DOHH2 (cell line): ENCODE measurements around the gene OR2K2.

Experiments
- CTCF ChIP-seq: fragments of 200-600 bp; sonication (generic); IDR thresholded peaks from one replicate; pipeline ENCODE4 v1.5.1; 2014; ENCODE audit warnings: antibody characterized with exemption, mild to moderate bottlenecking, low read depth, low read length; ENCODE audit not compliant: poor library complexity, severe bottlenecking
- EZH2phosphoT487 ChIP-seq: fragments of 200-600 bp; sonication (generic); IDR thresholded peaks from 2 replicates; pipeline ENCODE4 v1.6.1; 2017; ENCODE audit warnings: borderline replicate concordance, mild to moderate bottlenecking, antibody characterized with exemption, low read length, moderate library complexity, mixed read lengths

DNA sequence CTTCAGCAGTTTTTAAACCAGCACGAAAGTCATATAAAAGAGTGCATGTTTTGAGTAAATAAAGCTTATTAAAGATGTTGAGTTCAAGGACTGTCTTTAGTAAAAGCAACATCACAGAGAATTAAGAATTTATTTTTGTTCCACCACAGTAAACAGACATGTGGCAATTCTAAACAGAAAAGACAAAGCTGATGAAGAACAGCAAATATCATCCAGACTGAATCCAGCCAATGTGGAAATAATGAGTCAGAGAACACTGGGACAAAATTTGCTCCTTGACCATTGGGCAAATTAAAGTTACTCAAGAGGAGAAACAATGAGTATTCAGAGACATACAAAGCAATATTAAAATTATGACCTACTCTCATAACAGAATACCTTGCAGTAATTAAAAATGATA is 28.8 kb downstream of the OR2K2 start:
- TF ChIP-seq EZH2phosphoT487, result no peak
- TF ChIP-seq CTCF, result no peak
